SU-DHL-6 (cell line): ENCODE results near the gene DSTYK.

Experiments
- EZH2phosphoT487 ChIP-seq: fragments of 200-600 bp; sonication (generic), shearing (Covaris generic); conservative IDR thresholded peaks from 2 replicates; pipeline ENCODE4 v1.6.1; 2018; ENCODE audit warnings: mild to moderate bottlenecking, antibody characterized with exemption, low read length, moderate library complexity, mixed read lengths
- TF ChIP-seq, protein P1 (sequence below): fragments of 200-600 bp; sonication (generic); IDR thresholded peaks from one replicate; pipeline ENCODE4 v1.5.1; 2017; ENCODE audit warnings: antibody characterized with exemption, mild to moderate bottlenecking, low read length, moderate library complexity; ENCODE audit not compliant: insufficient read depth, poor library complexity, severe bottlenecking

DNA sequence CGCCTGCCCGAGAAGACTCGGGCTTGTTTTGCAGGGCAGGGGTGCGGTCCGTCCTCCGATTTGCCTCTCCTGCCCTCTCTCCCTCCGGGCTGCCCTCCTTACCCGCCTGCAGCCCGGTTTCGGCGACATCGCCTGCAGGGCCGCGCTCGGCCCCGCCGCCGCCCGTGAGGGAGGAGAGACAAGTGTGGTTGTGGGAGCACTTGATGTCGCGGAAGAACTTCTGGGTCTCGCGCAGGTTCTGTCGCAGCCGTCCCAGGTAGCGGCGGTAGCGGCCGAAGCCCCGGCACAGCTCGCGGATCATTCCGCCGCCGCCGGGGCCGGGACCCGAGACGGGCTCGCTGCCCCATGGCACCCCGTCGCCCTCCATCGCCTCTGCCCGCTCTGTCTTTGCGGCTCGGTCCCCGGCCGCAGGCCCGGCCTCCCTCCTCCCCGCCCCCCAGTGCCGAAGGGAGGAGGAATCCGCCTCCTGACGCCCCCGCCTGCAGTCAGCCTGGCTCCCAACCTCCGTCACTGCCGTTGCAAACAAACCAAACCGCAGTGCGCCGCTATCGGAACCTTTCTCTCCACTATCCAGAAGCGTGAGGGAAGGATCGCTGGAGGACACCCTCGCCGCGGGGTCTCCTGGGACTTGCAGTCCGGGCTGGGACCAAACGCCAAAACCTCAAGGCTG, at the start of gene DSTYK:
- TF ChIP-seq, protein P1, sequence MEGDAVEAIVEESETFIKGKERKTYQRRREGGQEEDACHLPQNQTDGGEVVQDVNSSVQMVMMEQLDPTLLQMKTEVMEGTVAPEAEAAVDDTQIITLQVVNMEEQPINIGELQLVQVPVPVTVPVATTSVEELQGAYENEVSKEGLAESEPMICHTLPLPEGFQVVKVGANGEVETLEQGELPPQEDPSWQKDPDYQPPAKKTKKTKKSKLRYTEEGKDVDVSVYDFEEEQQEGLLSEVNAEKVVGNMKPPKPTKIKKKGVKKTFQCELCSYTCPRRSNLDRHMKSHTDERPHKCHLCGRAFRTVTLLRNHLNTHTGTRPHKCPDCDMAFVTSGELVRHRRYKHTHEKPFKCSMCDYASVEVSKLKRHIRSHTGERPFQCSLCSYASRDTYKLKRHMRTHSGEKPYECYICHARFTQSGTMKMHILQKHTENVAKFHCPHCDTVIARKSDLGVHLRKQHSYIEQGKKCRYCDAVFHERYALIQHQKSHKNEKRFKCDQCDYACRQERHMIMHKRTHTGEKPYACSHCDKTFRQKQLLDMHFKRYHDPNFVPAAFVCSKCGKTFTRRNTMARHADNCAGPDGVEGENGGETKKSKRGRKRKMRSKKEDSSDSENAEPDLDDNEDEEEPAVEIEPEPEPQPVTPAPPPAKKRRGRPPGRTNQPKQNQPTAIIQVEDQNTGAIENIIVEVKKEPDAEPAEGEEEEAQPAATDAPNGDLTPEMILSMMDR = no peak
- no peak for TF ChIP-seq EZH2phosphoT487
